Measurements from ENCODE around the gene TNMD. TPM values are rescaled to one million over a fixed set of nuclear protein-coding genes. Genes with fewer than 3 reads are reported as not detected.
"Not testable (repeated sequence)": the region's sequence is repeated elsewhere in the genome, so short reads cannot be mapped to it uniquely, and the experiment has no call there.

Gene TNMD
- under 1 TPM in 1 of 2 donors, not detected in 1; 0.48 TPM for total RNA-seq

- Histone ChIP-seq H3K4me3 (no peak within 1 kb of the TSS), H3K36me3 (no peaks in the 10 kb centered on the region), H3K9me3 (no peaks in the 10 kb centered on the region), H3K27ac (no peak within 1 kb of the TSS), H3K27me3 (no peaks in the 10 kb centered on the region), H3K4me1 (no peaks in the 10 kb centered on the region), H3K9ac (ENCODE audit: low read depth in 2 of 2, low read length in 2 of 2) (no peak within 1 kb of the TSS)
- no peak for TF ChIP-seq CTCF (IDR thresholded peaks at IDR 0.05)
- intact Hi-C loops (cut with DNase I): no loop called here
- DNase-seq: no peak
These were observed at the start of gene TNMD for GRCh38 chrX:100584611-100585010. TSS of gene TNMD (plus strand) at chrX:100584936. CDS start at chrX:100585019, 83 bp downstream.

GRCh38 chrX:100565534-100565933 lies 19.2 kb upstream of the TNMD start:
- H3K27ac ChIP-seq; H3K27me3 ChIP-seq; H3K36me3 ChIP-seq; DNase-seq; H3K4me3 ChIP-seq; H3K9ac ChIP-seq (ENCODE audit: low read depth in 2 of 2, low read length in 2 of 2); intact Hi-C loops (cut with DNase I); H3K4me1 ChIP-seq; H3K9me3 ChIP-seq: not testable (repeated sequence)

- Histone ChIP-seq H3K4me3 (no peak overlapping the region), H3K27ac (no peak overlapping the region), H3K27me3 (no peaks in the 10 kb centered on the region), H3K9ac (ENCODE audit: low read depth in 2 of 2, low read length in 2 of 2) (no peak overlapping the region), H3K36me3 (no peaks in the 10 kb centered on the region), H3K9me3 (no peaks in the 10 kb centered on the region), H3K4me1 (no peaks in the 10 kb centered on the region)
- DNase-seq: no peak
- intact Hi-C loops (cut with DNase I): no loop called here
- no peak for TF ChIP-seq CTCF (IDR thresholded peaks at IDR 0.05)
These were observed 2.0 kb downstream of the TNMD start for GRCh38 chrX:100586747-100587146.

- intact Hi-C loops (cut with DNase I): no loop called here
These were observed 3.1 kb downstream of the TNMD start for GRCh38 chrX:100587861-100588260.

GRCh38 chrX:100591256-100592051 lies 6.7 kb downstream of the TNMD start:
- H3K4me1 ChIP-seq: no peaks in the 10 kb centered on the region
- no peaks in the 10 kb centered on the region for H3K36me3 ChIP-seq
- no peak for TF ChIP-seq CTCF (IDR thresholded peaks at IDR 0.05)
- H3K27me3 ChIP-seq: no peaks in the 10 kb centered on the region
- H3K4me3 ChIP-seq: no peak overlapping the region
- H3K27ac ChIP-seq: no peak overlapping the region
- intact Hi-C loops (cut with DNase I): no loop called here
- DNase-seq: no peak
- H3K9ac ChIP-seq (ENCODE audit: low read depth in 2 of 2, low read length in 2 of 2): no peak overlapping the region
- H3K9me3 ChIP-seq: no peaks in the 10 kb centered on the region

More at GRCh38 chrX:100587861-100588260, 3.1 kb downstream of the TNMD start:
- no peak overlapping the region for H3K27ac ChIP-seq
- H3K4me3 ChIP-seq: no peak overlapping the region
- H3K27me3 ChIP-seq: no peaks in the 10 kb centered on the region
- no peak overlapping the region for H3K9ac ChIP-seq (ENCODE audit: low read depth in 2 of 2, low read length in 2 of 2)
- H3K4me1 ChIP-seq: no peaks in the 10 kb centered on the region
- H3K9me3 ChIP-seq: no peaks in the 10 kb centered on the region
- no peak for DNase-seq
- no peaks in the 10 kb centered on the region for H3K36me3 ChIP-seq
- no peak for TF ChIP-seq CTCF (IDR thresholded peaks at IDR 0.05)

- H3K27ac ChIP-seq: no peak overlapping the region
- DNase-seq: no peak
- no peaks in the 10 kb centered on the region for H3K36me3 ChIP-seq
- no peak for TF ChIP-seq CTCF (IDR thresholded peaks at IDR 0.05)
- H3K9me3 ChIP-seq: no peaks in the 10 kb centered on the region
- H3K9ac ChIP-seq (ENCODE audit: low read depth in 2 of 2, low read length in 2 of 2): no peak overlapping the region
- no peaks in the 10 kb centered on the region for H3K27me3 ChIP-seq
- no peak overlapping the region for H3K4me3 ChIP-seq
- intact Hi-C loops (cut with DNase I): no loop called here
- no peaks in the 10 kb centered on the region for H3K4me1 ChIP-seq
These were observed 8.4 kb downstream of the TNMD start for GRCh38 chrX:100593126-100593525.

Measured in colonic mucosa (tissue), 4 donors.